Lower lobe of right lung (tissue), 2 donors: ENCODE results near the gene COPZ2. TPM values are rescaled to one million over a fixed set of nuclear protein-coding genes. Genes with fewer than 3 reads are reported as not detected.
A peak's percentile ranks its signal among the peaks of the same experiment; 100 is the strongest.
"Not testable (repeated sequence)": the region's sequence is repeated elsewhere in the genome, so short reads cannot be mapped to it uniquely, and the experiment has no call there.

Source experiments
- ATAC-seq, 2 donors: fragments of 200-7000 bp; cut with Tn5 transposase; one replicate each; pipeline ENCODE4 v1.9.1; 2020 to 2022; ENCODE audit warnings: mild to moderate bottlenecking in 2 of 2, moderate library complexity in 2 of 2
- DNase-seq: peaks from one replicate; pipeline ENCODE4 v3.0.0-alpha.2; 2020
- H3K27ac ChIP-seq: fragments of 200-600 bp; one replicate; pipeline ENCODE4 v1.8.0; 2022
- H3K27me3 ChIP-seq: fragments of 200-600 bp; one replicate; pipeline ENCODE4 v1.8.0; 2022; ENCODE audit warnings: low read depth
- H3K36me3 ChIP-seq: fragments of 200-600 bp; one replicate; pipeline ENCODE4 v1.8.0; 2022; ENCODE audit warnings: mild to moderate bottlenecking
- H3K4me1 ChIP-seq: fragments of 200-600 bp; one replicate; pipeline ENCODE4 v1.8.0; 2022
- H3K4me3 ChIP-seq: fragments of 200-600 bp; one replicate; pipeline ENCODE4 v1.8.0; 2022; ENCODE audit warnings: mild to moderate bottlenecking
- H3K9me3 ChIP-seq: fragments of 200-600 bp; one replicate; pipeline ENCODE4 v1.8.0; 2022
- intact Hi-C: fragments of 100-400 bp; cut with DNase I; formaldehyde crosslinking; loops from one replicate; pipeline ENCODE4 v1.11.0; 2022
- total RNA-seq: library from RNA; stranded (reverse); fragmentation: NEBNext Ultra II Directional; extraction: Animal tissue kit (Norgen Biotek cat#: 25700); gene quantifications from one replicate; pipeline ENCODE4 v1.2.1, GENCODE V29; 2021
- TF ChIP-seq, protein P1 (sequence below): fragments of 200-600 bp; IDR thresholded peaks from one replicate; pipeline ENCODE4 v1.8.0; 2022; ENCODE audit warnings: antibody characterized with exemption, mild to moderate bottlenecking
- donor health status: DM: no; HTN: yes; CAD: no; lungs with severe emphysema.

COPZ2 gene
- total RNA-seq, 1 donor from 2014 or later = 22.9 TPM

DNA sequence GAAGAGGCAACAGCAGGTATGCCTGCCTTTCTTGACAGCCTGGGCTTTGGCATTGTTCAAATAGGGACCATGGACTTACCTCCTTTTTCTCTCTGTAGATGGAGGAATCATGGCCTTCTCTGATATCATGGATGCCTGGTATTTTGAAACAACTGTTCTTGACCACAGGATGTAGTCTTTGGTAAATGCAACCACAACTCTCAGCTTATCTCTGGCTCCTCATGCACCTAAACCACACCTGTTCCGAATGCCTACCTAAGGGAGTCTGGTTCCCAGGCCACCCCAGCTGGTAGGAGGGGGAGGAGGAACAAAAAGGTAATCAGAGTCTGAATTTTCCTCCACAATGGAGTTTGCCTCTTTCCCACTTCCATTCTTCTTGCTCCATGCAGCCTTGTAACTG is 47.9 kb downstream of the COPZ2 start:
- no peaks in the 10 kb centered on the region for H3K36me3 ChIP-seq
- no peak for ATAC-seq
- no peaks in the 10 kb centered on the region for H3K9me3 ChIP-seq
- TF ChIP-seq, protein P1, sequence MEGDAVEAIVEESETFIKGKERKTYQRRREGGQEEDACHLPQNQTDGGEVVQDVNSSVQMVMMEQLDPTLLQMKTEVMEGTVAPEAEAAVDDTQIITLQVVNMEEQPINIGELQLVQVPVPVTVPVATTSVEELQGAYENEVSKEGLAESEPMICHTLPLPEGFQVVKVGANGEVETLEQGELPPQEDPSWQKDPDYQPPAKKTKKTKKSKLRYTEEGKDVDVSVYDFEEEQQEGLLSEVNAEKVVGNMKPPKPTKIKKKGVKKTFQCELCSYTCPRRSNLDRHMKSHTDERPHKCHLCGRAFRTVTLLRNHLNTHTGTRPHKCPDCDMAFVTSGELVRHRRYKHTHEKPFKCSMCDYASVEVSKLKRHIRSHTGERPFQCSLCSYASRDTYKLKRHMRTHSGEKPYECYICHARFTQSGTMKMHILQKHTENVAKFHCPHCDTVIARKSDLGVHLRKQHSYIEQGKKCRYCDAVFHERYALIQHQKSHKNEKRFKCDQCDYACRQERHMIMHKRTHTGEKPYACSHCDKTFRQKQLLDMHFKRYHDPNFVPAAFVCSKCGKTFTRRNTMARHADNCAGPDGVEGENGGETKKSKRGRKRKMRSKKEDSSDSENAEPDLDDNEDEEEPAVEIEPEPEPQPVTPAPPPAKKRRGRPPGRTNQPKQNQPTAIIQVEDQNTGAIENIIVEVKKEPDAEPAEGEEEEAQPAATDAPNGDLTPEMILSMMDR = no peak
- DNase-seq = no peak
- intact Hi-C loops = no loop called here
- no peaks in the 10 kb centered on the region for H3K27me3 ChIP-seq
- peaks cover 4% of the 10 kb centered on the region for H3K4me1 ChIP-seq
- H3K27ac ChIP-seq = no peak overlapping the region
- H3K4me3 ChIP-seq = no peak overlapping the region

DNA sequence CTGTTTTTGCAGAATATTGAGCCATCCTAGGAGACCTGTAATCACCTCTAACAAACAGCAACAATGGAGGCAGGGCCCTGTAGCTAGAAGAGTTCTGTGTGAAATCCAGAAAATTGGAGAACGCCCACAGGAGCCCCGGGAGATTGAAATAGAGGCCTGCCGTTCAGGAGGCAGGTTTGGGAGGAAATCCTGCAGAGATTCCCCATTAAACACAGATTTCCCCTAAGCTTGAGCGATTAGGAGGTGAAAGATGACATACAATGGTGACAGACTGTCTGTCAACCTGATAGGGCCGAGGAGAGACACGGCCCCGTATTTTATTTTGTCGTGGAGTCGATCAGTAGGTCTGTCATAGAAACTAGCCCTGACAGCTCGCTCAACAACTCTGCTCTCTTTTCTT is 48.4 kb downstream of the COPZ2 start:
- no peak for ATAC-seq

DNA sequence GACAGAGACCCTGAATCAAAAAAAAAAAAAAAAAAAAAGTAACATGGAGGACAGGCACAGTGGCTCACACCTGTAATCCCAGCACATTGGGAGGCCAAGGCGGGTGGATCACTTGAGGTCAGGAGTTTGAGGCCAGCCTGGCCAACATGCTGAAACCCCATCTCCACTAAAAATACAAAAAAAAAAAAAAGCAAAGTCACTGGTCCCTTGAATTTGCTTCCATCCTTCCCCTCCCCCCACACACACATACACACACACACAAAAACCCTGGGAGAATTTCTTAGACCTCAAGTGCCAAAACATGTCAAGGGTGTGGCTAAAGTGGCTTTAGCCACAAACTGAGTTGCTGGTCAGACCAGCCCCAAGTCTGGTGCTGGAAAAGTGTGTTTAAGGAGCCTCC is 49.2 kb downstream of the COPZ2 start:
- H3K36me3 ChIP-seq, intact Hi-C loops, H3K4me3 ChIP-seq, H3K4me1 ChIP-seq, DNase-seq, ATAC-seq, H3K9me3 ChIP-seq, H3K27me3 ChIP-seq, H3K27ac ChIP-seq: not testable (repeated sequence)

More for the DNA sequence above, 48.4 kb downstream of the COPZ2 start:
- no peaks in the 10 kb centered on the region for H3K36me3 ChIP-seq
- H3K27me3 ChIP-seq = no peaks in the 10 kb centered on the region
- no peak overlapping the region for H3K4me3 ChIP-seq
- intact Hi-C loops = no loop called here
- H3K27ac ChIP-seq = no peak overlapping the region
- peaks cover 4% of the 10 kb centered on the region for H3K4me1 ChIP-seq
- no peaks in the 10 kb centered on the region for H3K9me3 ChIP-seq
- TF ChIP-seq, protein P1 = no peak
- no peak for DNase-seq

DNA sequence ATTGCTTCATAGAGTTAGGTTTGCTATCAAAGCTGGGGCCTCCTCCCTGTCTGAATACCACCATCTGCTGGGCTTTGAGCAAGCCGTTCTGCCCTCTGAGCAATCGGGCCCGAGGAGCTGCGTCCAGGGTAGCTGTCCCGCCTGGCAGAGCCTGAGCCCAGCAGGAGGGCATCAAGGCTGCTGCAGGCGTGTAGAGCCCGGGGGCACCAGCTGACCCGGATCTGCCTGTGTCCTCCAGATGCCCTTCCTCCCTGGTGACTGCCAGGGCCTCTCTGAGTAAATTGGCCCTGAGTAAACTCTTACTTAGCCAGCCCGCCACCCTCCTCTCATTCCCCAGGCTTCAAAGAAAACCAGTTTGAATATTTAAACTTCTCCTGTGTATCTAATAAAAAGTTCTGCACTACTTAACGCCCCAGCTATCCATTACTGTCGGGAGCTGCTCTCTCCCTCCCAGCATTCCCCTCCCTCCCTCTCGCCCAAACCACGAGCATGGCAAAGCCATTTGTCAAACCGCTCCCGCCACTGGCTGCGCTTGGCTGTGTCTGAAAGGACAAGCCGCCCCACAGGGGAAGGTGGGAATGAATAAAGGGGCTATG is 50.3 kb downstream of the COPZ2 start:
- ATAC-seq (peak; percentile 42 to 55), DNase-seq (no peak)
- Histone ChIP-seq H3K27me3 (no peaks in the 10 kb centered on the region), H3K9me3 (no peaks in the 10 kb centered on the region), H3K4me3 (no peak overlapping the region), H3K36me3 (peaks cover 11% of the 10 kb centered on the region), H3K4me1 (peaks cover 19% of the 10 kb centered on the region), H3K27ac (no peak overlapping the region)
- TF ChIP-seq, protein P1 = no peak
- intact Hi-C loops = no loop called here

DNA sequence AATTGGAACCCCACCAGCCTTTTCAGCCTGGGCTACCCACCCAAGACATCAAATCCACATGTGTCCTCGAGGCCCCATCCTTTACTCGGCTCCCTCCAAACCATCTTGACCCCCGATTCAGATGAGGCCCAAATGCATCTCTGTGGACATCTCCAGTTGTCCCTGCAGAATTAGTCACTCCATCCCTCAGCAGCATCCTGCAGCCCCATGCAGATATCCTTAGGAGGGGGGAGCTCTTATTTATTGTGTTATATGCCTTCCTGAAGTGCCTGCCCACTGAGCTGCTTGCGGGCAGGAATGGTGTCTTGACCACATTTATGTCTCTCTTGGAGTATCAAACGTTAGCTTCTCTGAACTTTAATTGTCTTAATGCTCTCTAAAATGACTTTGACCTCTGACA is 51.1 kb downstream of the COPZ2 start:
- TF ChIP-seq, protein P1 = no peak
- Histone ChIP-seq H3K4me1 (peaks cover 19% of the 10 kb centered on the region), H3K9me3 (no peaks in the 10 kb centered on the region), H3K27me3 (no peaks in the 10 kb centered on the region), H3K27ac (no peak overlapping the region), H3K4me3 (no peak overlapping the region), H3K36me3 (peaks cover 19% of the 10 kb centered on the region)
- DNase-seq (no peak), ATAC-seq (no peak)
- intact Hi-C loops = no loop called here

DNA sequence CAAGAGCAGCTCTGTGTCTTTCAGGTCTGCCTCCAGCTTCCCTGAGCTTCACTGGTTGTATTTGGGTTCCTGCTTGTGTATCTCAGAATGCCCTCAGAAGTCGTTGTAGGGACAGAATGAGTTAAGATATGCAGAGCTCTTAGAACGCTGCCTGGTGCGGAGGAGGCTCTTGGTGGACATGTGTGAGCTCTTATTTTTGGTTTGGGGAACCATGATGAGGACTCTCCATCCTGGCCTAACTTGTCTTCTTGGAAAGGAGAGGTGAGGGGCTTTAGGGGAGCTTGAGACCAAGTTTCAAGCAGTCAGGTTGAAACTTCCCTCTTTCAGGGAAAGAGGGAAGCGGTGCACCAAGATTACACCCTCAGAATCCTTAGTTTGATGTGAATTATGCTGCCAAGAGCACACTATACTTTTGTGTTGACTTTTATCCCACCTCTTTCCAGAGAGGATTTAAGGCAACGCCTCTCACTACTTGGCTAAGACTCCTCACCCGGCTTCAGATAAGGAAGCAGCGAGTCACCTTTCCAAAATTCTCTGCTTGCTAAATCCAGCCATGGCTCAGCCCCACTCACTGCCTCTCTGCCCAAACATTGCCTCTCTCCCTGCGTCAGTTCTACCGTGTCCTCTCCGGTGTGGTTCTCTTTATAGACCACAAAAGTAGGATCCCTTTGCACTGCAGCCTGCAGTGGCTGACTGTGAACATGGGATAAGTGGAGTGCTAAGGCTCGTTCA is 53.9 kb downstream of the COPZ2 start:
- H3K27me3 ChIP-seq = no peaks in the 10 kb centered on the region
- TF ChIP-seq, protein P1 = no peak
- H3K36me3 ChIP-seq = peaks cover 48% of the 10 kb centered on the region
- intact Hi-C loops = no loop called here
- no peak overlapping the region for H3K27ac ChIP-seq
- DNase-seq (no peak), ATAC-seq (no peak)
- H3K4me1 ChIP-seq = peaks cover 19% of the 10 kb centered on the region
- H3K9me3 ChIP-seq = no peaks in the 10 kb centered on the region
- no peak overlapping the region for H3K4me3 ChIP-seq
